SW 1271 (cell line): Measurements from ENCODE around the gene PRMT7.

Experiments used
- DNase-seq, 2 experiments: peaks; one replicate each; lab custom pipeline; 2025; lab: John Stamatoyannopoulos, UW

PRMT7 gene

GRCh38 chr16:68396481-68396880 lies 85.7 kb downstream of the PRMT7 start:
- DNase-seq: peak in 1 of 2 experiments; percentile 15

GRCh38 chr16:68397710-68398201 lies 86.9 kb downstream of the PRMT7 start:
- no peak for DNase-seq

GRCh38 chr16:68399456-68399855 lies 88.6 kb downstream of the PRMT7 start:
- DNase-seq: no peak

- no peak for DNase-seq
Measured at GRCh38 chr16:68400083-68400923, 89.5 kb downstream of the PRMT7 start.

GRCh38 chr16:68400924-68401460 lies 90.2 kb downstream of the PRMT7 start:
- no peak for DNase-seq

GRCh38 chr16:68401871-68402747 lies 91.3 kb downstream of the PRMT7 start:
- DNase-seq: no peak

- DNase-seq: no peak
Measured at GRCh38 chr16:68402748-68403040, 91.9 kb downstream of the PRMT7 start.

- DNase-seq: no peak
Measured at GRCh38 chr16:68403177-68403576, 92.4 kb downstream of the PRMT7 start.

GRCh38 chr16:68403704-68404103 lies 92.9 kb downstream of the PRMT7 start:
- no peak for DNase-seq

GRCh38 chr16:68404736-68405345 lies 94.0 kb downstream of the PRMT7 start:
- no peak for DNase-seq

- no peak for DNase-seq
Measured at GRCh38 chr16:68406458-68407152, 95.8 kb downstream of the PRMT7 start.
